ENCODE measurements around the gene PKP1. TPM values are rescaled to one million over a fixed set of nuclear protein-coding genes. Genes with fewer than 3 reads are reported as not detected.

The PKP1 gene
- total RNA-seq, 1 donor from 2014 or later: not detected

- no peaks in the 10 kb centered on the region for H3K27me3 ChIP-seq
- intact Hi-C loops (cut with DNase I): no loop called here
- no peaks in the 10 kb centered on the region for H3K36me3 ChIP-seq
- TF ChIP-seq CTCF (IDR thresholded peaks at IDR 0.05): no peak
- no peaks in the 10 kb centered on the region for H3K9me3 ChIP-seq
- H3K4me3 ChIP-seq: no peak overlapping the region
- no peaks in the 10 kb centered on the region for H3K4me1 ChIP-seq
- no peak overlapping the region for H3K27ac ChIP-seq
- DNase-seq (ENCODE audit: low spot score in 2 of 2): peak in 1 of 2 donors; percentile 18
Observed at GRCh38 chr1:201328576-201328975, 45.3 kb downstream of the PKP1 start.

- Histone ChIP-seq H3K27me3 (no peaks in the 10 kb centered on the region), H3K36me3 (no peaks in the 10 kb centered on the region), H3K4me3 (no peak overlapping the region), H3K27ac (no peak overlapping the region), H3K9me3 (no peaks in the 10 kb centered on the region), H3K4me1 (no peaks in the 10 kb centered on the region)
- intact Hi-C loops (cut with DNase I): no loop called here
- DNase-seq (ENCODE audit: low spot score in 2 of 2): peak in 1 of 2 donors; percentile 30
- no peak for TF ChIP-seq CTCF (IDR thresholded peaks at IDR 0.05)
Observed at GRCh38 chr1:201329286-201329685, 46.0 kb downstream of the PKP1 start.

- DNase-seq (ENCODE audit: low spot score in 2 of 2): peak in 1 of 2 donors; percentile 34
- Histone ChIP-seq H3K27me3 (no peaks in the 10 kb centered on the region), H3K27ac (no peak overlapping the region), H3K36me3 (no peaks in the 10 kb centered on the region), H3K9me3 (no peaks in the 10 kb centered on the region), H3K4me3 (no peak overlapping the region), H3K4me1 (no peaks in the 10 kb centered on the region)
- no peak for TF ChIP-seq CTCF (IDR thresholded peaks at IDR 0.05)
- intact Hi-C loops (cut with DNase I): no loop called here
Observed at GRCh38 chr1:201329801-201330200, 46.5 kb downstream of the PKP1 start.

- DNase-seq (ENCODE audit: low spot score in 2 of 2): peak in 1 of 2 donors; percentile 27
- Histone ChIP-seq H3K9me3 (no peaks in the 10 kb centered on the region), H3K4me1 (no peaks in the 10 kb centered on the region), H3K27ac (no peak overlapping the region), H3K4me3 (no peak overlapping the region), H3K36me3 (no peaks in the 10 kb centered on the region), H3K27me3 (no peaks in the 10 kb centered on the region)
- intact Hi-C loops (cut with DNase I): no loop called here
- no peak for TF ChIP-seq CTCF (IDR thresholded peaks at IDR 0.05)
Observed at GRCh38 chr1:201330541-201330940, 47.2 kb downstream of the PKP1 start.

GRCh38 chr1:201331166-201331565 lies 47.9 kb downstream of the PKP1 start:
- H3K27ac ChIP-seq: no peak overlapping the region
- intact Hi-C loops (cut with DNase I): no loop called here
- H3K27me3 ChIP-seq: no peaks in the 10 kb centered on the region
- H3K4me3 ChIP-seq: no peak overlapping the region
- no peak for TF ChIP-seq CTCF (IDR thresholded peaks at IDR 0.05)
- no peaks in the 10 kb centered on the region for H3K4me1 ChIP-seq
- H3K36me3 ChIP-seq: no peaks in the 10 kb centered on the region
- peak in 1 of 2 donors; percentile 44 for DNase-seq (ENCODE audit: low spot score in 2 of 2)
- no peaks in the 10 kb centered on the region for H3K9me3 ChIP-seq

GRCh38 chr1:201332021-201332420 lies 48.7 kb downstream of the PKP1 start:
- Histone ChIP-seq H3K36me3 (no peaks in the 10 kb centered on the region), H3K4me3 (no peak overlapping the region), H3K9me3 (no peaks in the 10 kb centered on the region), H3K27me3 (no peaks in the 10 kb centered on the region), H3K4me1 (no peaks in the 10 kb centered on the region), H3K27ac (no peak overlapping the region)
- TF ChIP-seq CTCF (IDR thresholded peaks at IDR 0.05): no peak
- DNase-seq (ENCODE audit: low spot score in 2 of 2): peak in 1 of 2 donors; percentile 38
- intact Hi-C loops (cut with DNase I): no loop called here
